ENCODE results near the gene ENDOV. TPM values are rescaled to one million over a fixed set of nuclear protein-coding genes. Genes with fewer than 3 reads are reported as not detected.
A peak's percentile ranks its signal among the peaks of the same experiment; 100 is the strongest.

The ENDOV gene
- total and polyA plus RNA-seq, 8 donors, result 18.8 to 49.9 (median 40.6) TPM

DNA sequence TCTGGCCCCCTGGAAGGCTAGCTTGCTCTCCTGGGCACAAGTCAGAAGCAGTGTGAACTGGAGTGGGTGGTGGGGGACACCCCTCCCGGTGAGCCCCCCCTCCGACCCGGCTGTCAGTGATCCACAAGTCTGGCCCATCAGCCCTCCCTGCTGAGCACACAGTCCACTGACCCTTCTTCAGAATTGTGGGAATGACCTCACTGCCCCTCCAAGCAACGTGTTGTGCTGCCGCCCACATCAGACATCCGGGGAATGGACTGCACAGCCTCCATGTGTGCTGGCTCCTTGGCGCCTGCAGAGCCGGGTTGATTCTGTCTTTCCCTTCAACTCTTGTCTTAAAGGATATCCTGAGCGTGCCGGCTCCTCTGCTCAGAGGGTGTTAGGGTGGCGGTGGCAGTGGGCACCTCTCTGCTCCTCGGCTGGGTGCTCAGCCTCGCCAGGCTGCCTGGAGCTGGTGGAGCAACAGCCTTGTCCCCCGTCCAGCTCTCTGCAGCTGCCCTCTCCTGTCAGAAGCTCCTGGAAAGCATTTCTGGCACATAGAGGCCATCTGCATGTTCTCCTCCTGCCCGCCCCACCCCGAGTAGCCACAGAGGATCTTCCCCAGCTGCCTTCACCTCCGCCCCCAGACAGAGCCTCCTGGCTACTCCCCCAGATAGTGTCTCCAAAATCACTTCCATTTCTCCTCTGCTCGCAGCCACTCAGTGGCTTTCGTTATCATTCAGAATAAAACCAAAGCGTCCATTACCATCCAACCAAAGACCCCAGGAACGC is 41.7 kb downstream of the ENDOV start:
- H3K4me3 ChIP-seq, result no peak overlapping the region
- peaks cover 0 to 33% of the 10 kb centered on the region in 2 donors for H3K4me1 ChIP-seq
- intact Hi-C loops (cut with DNase I), result no loop called here
- TF ChIP-seq, protein P1, sequence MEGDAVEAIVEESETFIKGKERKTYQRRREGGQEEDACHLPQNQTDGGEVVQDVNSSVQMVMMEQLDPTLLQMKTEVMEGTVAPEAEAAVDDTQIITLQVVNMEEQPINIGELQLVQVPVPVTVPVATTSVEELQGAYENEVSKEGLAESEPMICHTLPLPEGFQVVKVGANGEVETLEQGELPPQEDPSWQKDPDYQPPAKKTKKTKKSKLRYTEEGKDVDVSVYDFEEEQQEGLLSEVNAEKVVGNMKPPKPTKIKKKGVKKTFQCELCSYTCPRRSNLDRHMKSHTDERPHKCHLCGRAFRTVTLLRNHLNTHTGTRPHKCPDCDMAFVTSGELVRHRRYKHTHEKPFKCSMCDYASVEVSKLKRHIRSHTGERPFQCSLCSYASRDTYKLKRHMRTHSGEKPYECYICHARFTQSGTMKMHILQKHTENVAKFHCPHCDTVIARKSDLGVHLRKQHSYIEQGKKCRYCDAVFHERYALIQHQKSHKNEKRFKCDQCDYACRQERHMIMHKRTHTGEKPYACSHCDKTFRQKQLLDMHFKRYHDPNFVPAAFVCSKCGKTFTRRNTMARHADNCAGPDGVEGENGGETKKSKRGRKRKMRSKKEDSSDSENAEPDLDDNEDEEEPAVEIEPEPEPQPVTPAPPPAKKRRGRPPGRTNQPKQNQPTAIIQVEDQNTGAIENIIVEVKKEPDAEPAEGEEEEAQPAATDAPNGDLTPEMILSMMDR (IDR thresholded peaks at IDR 0.05), result no peak
- DNase-seq (peak in 1 of 4 donors; percentile 45), ATAC-seq (no peak)
- H3K9me3 ChIP-seq, result no peaks in the 10 kb centered on the region
- H3K27me3 ChIP-seq, result peaks cover 0 to 25% of the 10 kb centered on the region in 2 donors
- no peak overlapping the region for H3K27ac ChIP-seq
- H3K36me3 ChIP-seq, result no peaks in the 10 kb centered on the region

DNA sequence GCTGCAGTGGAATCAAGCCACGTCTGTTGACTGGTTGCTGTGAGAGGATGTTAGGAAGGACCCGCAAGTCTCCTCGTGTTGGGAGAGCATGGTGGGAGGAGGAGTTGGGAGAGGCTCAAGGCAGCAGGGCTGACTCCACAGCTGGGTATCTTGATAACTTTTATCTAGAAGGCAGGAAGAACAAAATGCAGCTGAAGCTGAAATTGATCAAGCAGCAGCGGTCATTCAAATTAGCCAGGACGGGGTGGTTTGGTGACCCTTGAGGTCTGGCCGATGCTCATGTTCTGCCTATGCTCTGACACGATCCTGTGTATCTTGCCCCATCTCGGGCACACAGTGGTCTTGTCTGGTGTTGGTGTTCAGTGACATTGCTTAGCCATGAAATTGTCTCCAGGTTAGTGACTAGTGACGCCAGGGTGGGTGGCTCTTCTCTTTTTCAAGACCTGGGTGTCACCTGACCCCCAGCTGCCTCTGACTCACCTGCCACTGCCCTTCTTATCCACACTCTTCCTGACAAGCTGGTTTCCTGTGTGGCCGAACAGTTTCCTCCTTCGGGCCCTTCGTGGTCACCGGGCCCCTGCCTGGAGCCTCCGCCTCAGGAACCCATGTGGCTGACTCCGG is 42.4 kb downstream of the ENDOV start:
- intact Hi-C loops (cut with DNase I), result no loop called here
- no peak for ATAC-seq
- TF ChIP-seq, protein P1 (IDR thresholded peaks at IDR 0.05), result no peak
- peak in 1 of 4 donors; percentile 49 for DNase-seq
- H3K27ac ChIP-seq, result no peak overlapping the region
- H3K9me3 ChIP-seq, result no peaks in the 10 kb centered on the region
- peaks cover 0 to 33% of the 10 kb centered on the region in 2 donors for H3K4me1 ChIP-seq
- peaks cover 0 to 31% of the 10 kb centered on the region in 2 donors for H3K27me3 ChIP-seq
- H3K36me3 ChIP-seq, result no peaks in the 10 kb centered on the region
- H3K4me3 ChIP-seq, result no peak overlapping the region

DNA sequence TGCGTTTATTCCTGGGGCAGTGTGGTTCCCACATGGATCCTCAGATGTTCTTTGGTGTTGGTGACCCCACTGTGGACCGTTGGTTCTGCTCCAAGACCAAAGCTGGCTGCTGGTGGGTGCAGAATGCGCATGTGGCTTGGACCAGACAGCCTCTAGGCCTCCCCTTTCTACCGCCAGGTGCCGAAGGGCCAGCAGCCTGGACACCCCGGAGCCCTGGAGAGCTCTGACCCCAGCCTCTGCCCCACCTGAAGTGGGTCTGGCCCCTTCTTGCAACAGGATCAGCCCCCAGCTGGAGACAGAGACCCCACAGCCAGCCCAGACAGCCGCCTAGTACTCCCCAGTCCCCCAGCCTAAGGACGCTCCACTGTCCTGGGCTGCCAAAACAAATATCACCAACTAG is 43.0 kb downstream of the ENDOV start:
- Histone ChIP-seq H3K4me3 (no peak overlapping the region), H3K27me3 (peaks cover 0 to 31% of the 10 kb centered on the region in 2 donors), H3K27ac (no peak overlapping the region), H3K4me1 (peaks cover 0 to 33% of the 10 kb centered on the region in 2 donors), H3K9me3 (no peaks in the 10 kb centered on the region), H3K36me3 (no peaks in the 10 kb centered on the region)
- intact Hi-C loops (cut with DNase I), result no loop called here
- ATAC-seq (no peak), DNase-seq (peak in 1 of 4 donors; percentile 16)
- TF ChIP-seq, protein P1 (IDR thresholded peaks at IDR 0.05), result no peak

DNA sequence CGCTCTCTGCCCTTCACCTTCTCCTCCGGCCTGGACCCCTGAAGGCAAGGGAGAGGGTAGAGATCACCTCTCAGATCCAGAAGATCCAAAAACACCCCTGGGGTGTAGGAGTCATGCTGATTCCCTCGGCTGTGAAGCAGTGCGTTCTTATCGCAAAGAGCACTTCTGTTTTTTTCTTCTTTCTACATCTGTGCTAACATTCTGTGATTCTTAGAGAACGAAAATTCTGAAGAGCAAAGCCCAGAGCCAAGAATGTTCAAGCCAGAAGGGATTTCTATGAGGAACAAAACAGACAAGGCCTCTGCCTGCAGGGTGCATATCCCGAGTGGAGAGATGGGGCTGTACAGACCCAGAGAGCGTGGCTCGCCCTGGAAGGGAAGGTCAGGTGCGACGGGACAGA is 44.3 kb downstream of the ENDOV start:
- DNase-seq, result peak in 1 of 4 donors; percentile 39
- TF ChIP-seq, protein P1 (IDR thresholded peaks at IDR 0.05), result no peak
- Histone ChIP-seq H3K9me3 (no peaks in the 10 kb centered on the region), H3K36me3 (no peaks in the 10 kb centered on the region), H3K4me1 (peaks cover 0 to 24% of the 10 kb centered on the region in 2 donors), H3K27ac (no peak overlapping the region), H3K4me3 (no peak overlapping the region), H3K27me3 (peaks cover 0 to 32% of the 10 kb centered on the region in 2 donors)
- no peak for ATAC-seq
- intact Hi-C loops (cut with DNase I), result no loop called here

DNA sequence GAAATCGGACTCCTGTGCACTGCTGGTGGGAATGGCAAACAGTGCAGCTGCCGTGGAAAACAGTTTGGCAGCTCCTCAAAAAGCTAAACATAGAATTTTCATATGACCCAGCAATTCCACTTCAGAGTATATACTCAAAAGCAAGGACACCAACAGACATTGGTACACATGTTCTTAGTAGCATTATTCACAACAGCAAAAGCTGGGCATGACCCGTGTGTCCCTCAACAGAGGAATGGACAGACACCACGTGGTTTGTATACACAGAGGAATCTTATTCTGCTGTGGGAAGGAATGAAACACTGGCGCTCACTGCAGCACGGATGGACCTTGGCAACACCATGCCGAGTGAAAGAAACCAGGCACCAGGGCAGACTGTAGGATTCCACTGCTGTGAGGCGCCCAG is 45.5 kb downstream of the ENDOV start:
- Histone ChIP-seq H3K4me1 (peaks cover 0 to 20% of the 10 kb centered on the region in 2 donors), H3K4me3 (no peak overlapping the region), H3K9me3 (no peaks in the 10 kb centered on the region), H3K36me3 (no peaks in the 10 kb centered on the region), H3K27me3 (peaks cover 0 to 43% of the 10 kb centered on the region in 2 donors), H3K27ac (no peak overlapping the region)
- no peak for ATAC-seq
- no peak for DNase-seq
- TF ChIP-seq, protein P1 (IDR thresholded peaks at IDR 0.05), result no peak
- intact Hi-C loops (cut with DNase I), result no loop called here

All from left lung (tissue), 10 donors.